ENCODE data around the gene CLIC2.
"Not testable (repeated sequence)": the region's sequence is repeated elsewhere in the genome, so short reads cannot be mapped to it uniquely, and the experiment has no call there.

- TF ChIP-seq CTCF (IDR thresholded peaks at IDR 0.05; ENCODE audit: insufficient read depth, low read length); GABPA (IDR thresholded peaks at IDR 0.05; ENCODE audit: low read depth); POLR2AphosphoS5 (IDR thresholded peaks at IDR 0.05; ENCODE audit: low read depth): not testable (repeated sequence)
These were observed 48.1 kb upstream of the CLIC2 start for GRCh38 chrX:155382529-155382967.

All from HL-60 (cell line).